ENCODE measurements around the gene ZNRF1. TPM values are rescaled to one million over a fixed set of nuclear protein-coding genes. Genes with fewer than 3 reads are reported as not detected.

ZNRF1 gene
- polyA plus RNA-seq, 2 of the 4 experiments (the other 2 are of a cell fraction) = 18.6 to 22.6 TPM

GRCh38 chr16:75114179-75114945 is 115.5 kb downstream of the ZNRF1 start:
- Histone ChIP-seq H3K4me2 (no peak overlapping the region), H3K4me1 (peaks cover 32% of the 10 kb centered on the region), H3K27ac (no peak overlapping the region), H3K4me3 (no peak overlapping the region), H3K9me3 (no peaks in the 10 kb centered on the region)
- FAIRE-seq (no peak), DNase-seq (ENCODE audit: low read depth in 1 of 2, low spot score in 1 of 2) (no peak), ATAC-seq (no peak)
- ChIA-PET CTCF (interaction anchor here (3.7 to 13.4 kb wide), 2 partner anchors 119 to 128 kb away, joined by 41 to 252 read pairs; partner anchors contain the start of genes WDR59 and ZNRF1), POLR2A (no interaction called here)
- no peak for TF ChIP-seq ZSCAN20 (CRISPR knock-in tag; IDR thresholded peaks at IDR 0.05)
- no peak for TF ChIP-seq TFCP2L1 (CRISPR knock-in tag; IDR thresholded peaks at IDR 0.05)
- TF ChIP-seq SREBF2 (IDR thresholded peaks at IDR 0.05) = no peak
- no peak for TF ChIP-seq HOXB13 (CRISPR knock-in tag; IDR thresholded peaks at IDR 0.05; ENCODE audit: low read depth)
- no peak for TF ChIP-seq HES2 (IDR thresholded peaks at IDR 0.05)
- no peak for TF ChIP-seq KDM5A (IDR thresholded peaks at IDR 0.05)
- no peak for TF ChIP-seq USF2 (IDR thresholded peaks at IDR 0.05)
- TF ChIP-seq RARB (CRISPR knock-in tag; IDR thresholded peaks at IDR 0.05) = no peak
- TF ChIP-seq NFE2L2 (conservative IDR thresholded peaks at IDR 0.05; ENCODE audit: low read length) = no peak
- no peak for TF ChIP-seq RAD21 (conservative IDR thresholded peaks at IDR 0.05 in 1 of 2, IDR thresholded peaks at IDR 0.05 in 1 of 2)
- 96% methylated on average over 14 of the region's 44 CpGs for WGBS (ENCODE audit: missing lambda C conversion rate)

- H3K9me3 ChIP-seq = no peaks in the 10 kb centered on the region
- no peak overlapping the region for H3K4me3 ChIP-seq
- no peak for FAIRE-seq
- H3K27ac ChIP-seq = no peak overlapping the region
- H3K4me1 ChIP-seq = peaks cover 24% of the 10 kb centered on the region
- POLR2A ChIA-PET = no interaction called here
- no peak for ATAC-seq
- no peak overlapping the region; the same call in 2 of the 3 replicates for H3K4me2 ChIP-seq
- TF ChIP-seq RFX5 (IDR thresholded peaks at IDR 0.05) (no peak), PHF8 (IDR thresholded peaks at IDR 0.05; ENCODE audit: borderline replicate concordance, low read depth) (no peak), MAX (IDR thresholded peaks at IDR 0.05) (no peak), CBX2 (IDR thresholded peaks at IDR 0.05; ENCODE audit: borderline replicate concordance, low read depth) (no peak), JUN (IDR thresholded peaks at IDR 0.05) (no peak), FOSB (CRISPR knock-in tag; IDR thresholded peaks at IDR 0.05) (no peak), CHD2 (IDR thresholded peaks at IDR 0.05; ENCODE audit: low read length, partially characterized antibody) (no peak), CBX8 (IDR thresholded peaks at IDR 0.05) (no peak), HDAC2 (IDR thresholded peaks at IDR 0.05) (no peak), CHD4 (IDR thresholded peaks at IDR 0.05; ENCODE audit: borderline replicate concordance) (no peak), NFE2L2 (conservative IDR thresholded peaks at IDR 0.05; ENCODE audit: low read length) (no peak), ZNF302 (CRISPR knock-in tag; IDR thresholded peaks at IDR 0.05) (no peak), HOXA7 (CRISPR knock-in tag; IDR thresholded peaks at IDR 0.05) (no peak), RARB (CRISPR knock-in tag; IDR thresholded peaks at IDR 0.05) (no peak), ZFP36 (IDR thresholded peaks at IDR 0.05; ENCODE audit: borderline replicate concordance, partially characterized antibody) (no peak)
- no peak for DNase-seq (ENCODE audit: low read depth in 1 of 2, low spot score in 1 of 2)
- CTCF ChIA-PET = interaction anchor here (13.4 kb wide), 1 partner anchor 119 kb away, joined by 252 read pairs; the partner anchor contains the start of gene ZNRF1
- 86% methylated on average over 26 of the region's 45 CpGs for WGBS (ENCODE audit: missing lambda C conversion rate)
Observed at GRCh38 chr16:75114946-75115825, 116.4 kb downstream of the ZNRF1 start.

Data from A549 (cell line).